OCI-LY7 (cell line): ENCODE results near the gene MAL.

Experiments used
- CTCF ChIP-seq: fragments of 200-600 bp; sonication (generic); conservative IDR thresholded peaks from 2 replicates; pipeline ENCODE4 v1.5.1; 2014; ENCODE audit warnings: mild to moderate bottlenecking, antibody characterized with exemption, low read length, moderate library complexity, mixed read lengths
- EZH2phosphoT487 ChIP-seq: fragments of 200-600 bp; sonication (generic); IDR thresholded peaks from 2 replicates; pipeline ENCODE4 v1.6.1; 2018; ENCODE audit warnings: low read depth, borderline replicate concordance, mild to moderate bottlenecking, mixed run types, antibody characterized with exemption, low read length, moderate library complexity, mixed read lengths

GRCh38 chr2:95068256-95068655, 42.7 kb downstream of the MAL start:
- TF ChIP-seq CTCF = no peak
- TF ChIP-seq EZH2phosphoT487 = no peak
